ENCODE results near the gene ABHD2.

GRCh38 chr15:89115547-89115946 lies 27.3 kb downstream of the ABHD2 start:
- TF ChIP-seq, protein P1, sequence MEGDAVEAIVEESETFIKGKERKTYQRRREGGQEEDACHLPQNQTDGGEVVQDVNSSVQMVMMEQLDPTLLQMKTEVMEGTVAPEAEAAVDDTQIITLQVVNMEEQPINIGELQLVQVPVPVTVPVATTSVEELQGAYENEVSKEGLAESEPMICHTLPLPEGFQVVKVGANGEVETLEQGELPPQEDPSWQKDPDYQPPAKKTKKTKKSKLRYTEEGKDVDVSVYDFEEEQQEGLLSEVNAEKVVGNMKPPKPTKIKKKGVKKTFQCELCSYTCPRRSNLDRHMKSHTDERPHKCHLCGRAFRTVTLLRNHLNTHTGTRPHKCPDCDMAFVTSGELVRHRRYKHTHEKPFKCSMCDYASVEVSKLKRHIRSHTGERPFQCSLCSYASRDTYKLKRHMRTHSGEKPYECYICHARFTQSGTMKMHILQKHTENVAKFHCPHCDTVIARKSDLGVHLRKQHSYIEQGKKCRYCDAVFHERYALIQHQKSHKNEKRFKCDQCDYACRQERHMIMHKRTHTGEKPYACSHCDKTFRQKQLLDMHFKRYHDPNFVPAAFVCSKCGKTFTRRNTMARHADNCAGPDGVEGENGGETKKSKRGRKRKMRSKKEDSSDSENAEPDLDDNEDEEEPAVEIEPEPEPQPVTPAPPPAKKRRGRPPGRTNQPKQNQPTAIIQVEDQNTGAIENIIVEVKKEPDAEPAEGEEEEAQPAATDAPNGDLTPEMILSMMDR (conservative IDR thresholded peaks at IDR 0.05 in 1 of 2, IDR thresholded peaks at IDR 0.05 in 1 of 2; ENCODE audit: low read depth in 1 of 2, low read length in 2 of 2) = no peak
- TF ChIP-seq EZH2 (IDR thresholded peaks at IDR 0.05; ENCODE audit: low read length, missing control alignments) = no peak

All from fibroblast of lung (primary cell).